Measurements from ENCODE around the gene SUGP2. TPM values are rescaled to one million over a fixed set of nuclear protein-coding genes. Genes with fewer than 3 reads are reported as not detected.

The SUGP2 gene
- total and polyA plus RNA-seq, 9 of the 15 experiments (the other 6 are each of a cell fraction or from before 2014, with no cell fraction given), result 13.1 to 101 (median 63.1) TPM

- TF ChIP-seq MGA (IDR thresholded peaks at IDR 0.05), result peak; percentile 80
- no peak for TF ChIP-seq GTF2E2 (tag; IDR thresholded peaks at IDR 0.05)
- TF ChIP-seq POU5F1 (IDR thresholded peaks at IDR 0.05; ENCODE audit: borderline replicate concordance, low read depth, low read length, partially characterized antibody), result no peak
- no peak for TF ChIP-seq ZNF766 (CRISPR knock-in tag; conservative IDR thresholded peaks at IDR 0.05)
- TF ChIP-seq ZBTB8A (IDR thresholded peaks at IDR 0.05; ENCODE audit: partially characterized antibody), result no peak
- TF ChIP-seq CGGBP1 (CRISPR knock-in tag; IDR thresholded peaks at IDR 0.05), result no peak
- TF ChIP-seq RFX7 (CRISPR knock-in tag; IDR thresholded peaks at IDR 0.05), result no peak
- TF ChIP-seq ARID1B (IDR thresholded peaks at IDR 0.05), result no peak
- TF ChIP-seq ZNF764 (CRISPR knock-in tag; IDR thresholded peaks at IDR 0.05; ENCODE audit: low read depth), result no peak
- no peak; the same call in 1 of the 2 replicates for TF ChIP-seq NR2C1 (IDR thresholded peaks at IDR 0.05)
- TF ChIP-seq NR2C1 (tag; IDR thresholded peaks at IDR 0.05), result no peak
- TF ChIP-seq ZNF3 (CRISPR knock-in tag; IDR thresholded peaks at IDR 0.05), result no peak
- no peak; a peak in 1 of 4 replicates for TF ChIP-seq RAD21 (CRISPR knock-in tag; conservative IDR thresholded peaks at IDR 0.05 in 1 of 2, IDR thresholded peaks at IDR 0.05 in 1 of 2)
- TF ChIP-seq ASH1L (IDR thresholded peaks at IDR 0.05; ENCODE audit: borderline replicate concordance, low read depth, partially characterized antibody), result peak; percentile 99
- no peak for TF ChIP-seq MCM5 (IDR thresholded peaks at IDR 0.05; ENCODE audit: low read depth)
These were observed 30.1 kb upstream of the SUGP2 start, which contains the start of gene SLC25A42 (continued) for GRCh38 chr19:19063183-19064097.

Data from K562 (cell line).